Measurements from ENCODE around the gene PECR.
"Not testable (repeated sequence)": the region's sequence is repeated elsewhere in the genome, so short reads cannot be mapped to it uniquely, and the experiment has no call there.

The PECR gene

DNA sequence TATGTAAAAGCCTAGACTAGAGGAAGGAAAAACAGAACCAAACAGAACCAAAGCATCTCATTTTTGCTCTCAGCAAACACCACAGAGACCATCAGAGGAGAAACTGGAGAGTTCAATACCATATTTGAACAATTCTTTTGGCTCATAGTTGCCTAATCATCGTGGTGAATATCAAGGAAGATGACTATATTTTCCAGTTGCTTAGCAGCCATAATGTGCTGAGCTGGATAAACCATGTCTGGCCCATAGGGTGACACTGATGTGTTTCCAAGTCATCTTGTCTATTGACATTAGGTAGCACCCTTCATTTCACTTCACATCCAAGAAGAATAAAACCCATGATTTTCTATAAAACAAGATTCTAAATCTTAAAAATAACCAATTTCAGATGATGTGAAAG is 21.6 kb upstream of the PECR start:
- no peak for DNase-seq

DNA sequence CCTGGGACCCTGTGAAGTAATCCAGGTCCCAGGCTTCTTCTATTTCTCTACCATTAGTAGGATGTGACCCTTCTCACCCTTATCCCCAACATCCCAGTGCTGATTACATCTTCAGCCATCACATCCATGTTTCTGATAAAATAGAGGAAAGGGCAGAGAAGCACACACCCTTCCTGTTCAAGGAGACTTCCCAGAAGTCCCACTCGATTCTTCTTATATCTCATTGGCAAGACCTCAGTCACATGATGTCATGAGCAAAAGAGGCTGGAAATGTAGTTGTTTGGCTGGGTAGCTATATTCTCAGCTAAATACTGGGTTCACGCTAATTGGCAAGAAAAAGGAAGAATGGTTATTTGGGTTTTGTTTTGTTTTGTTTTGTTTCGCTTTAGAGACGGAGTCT is 19.5 kb upstream of the PECR start:
- no peak for DNase-seq

DNA sequence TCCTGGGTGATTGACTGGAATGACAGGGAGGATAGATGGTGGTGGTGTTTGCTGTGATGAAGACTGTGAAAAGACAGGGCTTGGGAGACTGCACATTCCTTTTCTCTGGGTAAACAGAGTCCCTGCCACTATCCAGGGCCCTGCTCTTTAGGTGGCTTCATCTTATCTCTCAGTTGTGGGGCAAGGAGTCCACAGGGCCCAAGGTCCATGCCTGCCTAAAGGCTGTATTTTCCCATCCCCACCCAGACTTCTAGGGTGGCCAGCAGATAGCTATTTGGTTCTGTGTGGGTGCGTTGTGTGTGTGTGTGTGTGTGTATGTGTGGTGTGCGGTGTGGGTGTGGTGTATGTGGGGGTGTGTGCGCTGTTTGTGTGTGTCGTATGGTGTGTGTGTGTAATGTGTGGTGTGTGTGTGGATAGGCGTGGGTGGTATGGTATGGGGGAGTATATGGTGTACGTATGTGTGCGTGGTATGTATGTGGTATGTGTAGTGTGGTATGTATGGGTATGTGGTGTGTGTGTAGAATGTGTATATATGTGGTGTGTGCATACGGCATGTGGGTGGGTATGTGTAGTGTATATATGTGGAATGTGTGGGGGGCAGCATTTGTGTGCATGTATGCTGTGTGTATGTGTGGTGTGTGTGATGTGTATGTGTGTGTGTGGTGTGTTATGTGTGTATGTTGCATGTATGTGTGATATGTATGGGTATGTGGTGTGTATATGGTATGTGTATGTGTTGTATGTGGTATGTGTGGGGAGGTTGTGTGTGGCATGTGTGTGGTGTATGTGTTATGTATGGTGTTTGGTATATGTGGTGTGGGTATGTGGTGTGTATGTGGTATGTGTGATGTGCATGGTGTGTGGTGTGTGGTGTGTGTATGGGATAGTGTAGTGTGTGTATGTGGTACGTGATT is 17.1 kb upstream of the PECR start:
- no peak for DNase-seq

DNA sequence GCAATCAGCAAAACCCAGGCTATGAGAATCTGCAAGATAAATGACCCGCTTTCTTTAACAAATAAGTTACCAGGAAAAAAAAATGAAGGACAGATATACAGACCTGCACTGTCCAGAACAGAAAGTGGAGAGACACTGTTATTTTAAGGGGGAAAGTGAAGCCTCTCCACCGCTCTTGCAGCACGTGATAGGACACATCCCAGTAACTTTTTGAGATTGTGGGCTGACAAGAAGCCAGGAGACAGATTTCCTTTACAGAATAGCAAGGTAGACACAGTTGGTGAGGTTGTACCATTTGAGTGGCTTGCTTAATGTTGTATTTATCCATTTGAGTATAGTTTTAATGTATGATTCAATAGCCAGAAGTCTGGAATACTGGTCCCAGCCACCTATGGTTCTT is 13.1 kb upstream of the PECR start:
- DNase-seq = no peak

DNA sequence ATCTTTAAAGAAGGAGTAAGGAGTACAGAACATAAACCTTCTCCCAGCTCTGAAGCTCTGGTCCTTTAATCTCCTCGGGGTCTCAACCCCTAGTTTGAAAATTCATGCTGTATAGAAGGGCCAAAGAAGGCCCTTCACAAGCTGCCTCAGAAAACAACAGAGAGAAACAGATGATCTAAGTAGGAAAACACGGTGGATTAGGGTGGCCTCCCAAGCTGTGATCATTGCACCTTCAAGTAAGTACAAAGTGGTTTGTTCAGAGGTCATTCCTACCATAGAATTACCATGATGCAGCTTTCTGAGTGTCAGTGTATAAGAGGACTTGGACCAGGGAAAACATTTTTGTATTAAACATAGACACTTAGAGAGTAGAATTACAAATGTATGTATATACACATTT is 11.0 kb upstream of the PECR start:
- no peak for DNase-seq

DNA sequence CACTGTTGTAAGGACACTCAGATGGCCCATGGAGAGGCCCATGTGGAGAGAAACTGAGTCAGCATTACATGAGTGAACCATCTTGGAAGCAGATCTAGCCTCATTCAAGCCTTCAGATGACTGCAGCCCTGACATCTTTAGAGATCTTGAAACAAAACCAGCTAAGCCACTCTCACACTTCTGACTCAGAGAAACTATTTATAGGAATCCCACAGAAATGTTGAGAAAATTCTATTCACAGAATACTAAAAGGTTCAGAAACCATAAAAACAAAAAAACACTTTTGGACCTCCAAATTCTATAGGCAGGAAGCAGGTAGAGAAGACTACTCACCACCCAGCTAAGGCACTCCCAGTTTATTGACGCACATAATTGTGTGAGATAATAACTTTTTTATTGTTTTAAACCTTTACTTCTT is 8.8 kb upstream of the PECR start:
- DNase-seq = peak; percentile 40

DNA sequence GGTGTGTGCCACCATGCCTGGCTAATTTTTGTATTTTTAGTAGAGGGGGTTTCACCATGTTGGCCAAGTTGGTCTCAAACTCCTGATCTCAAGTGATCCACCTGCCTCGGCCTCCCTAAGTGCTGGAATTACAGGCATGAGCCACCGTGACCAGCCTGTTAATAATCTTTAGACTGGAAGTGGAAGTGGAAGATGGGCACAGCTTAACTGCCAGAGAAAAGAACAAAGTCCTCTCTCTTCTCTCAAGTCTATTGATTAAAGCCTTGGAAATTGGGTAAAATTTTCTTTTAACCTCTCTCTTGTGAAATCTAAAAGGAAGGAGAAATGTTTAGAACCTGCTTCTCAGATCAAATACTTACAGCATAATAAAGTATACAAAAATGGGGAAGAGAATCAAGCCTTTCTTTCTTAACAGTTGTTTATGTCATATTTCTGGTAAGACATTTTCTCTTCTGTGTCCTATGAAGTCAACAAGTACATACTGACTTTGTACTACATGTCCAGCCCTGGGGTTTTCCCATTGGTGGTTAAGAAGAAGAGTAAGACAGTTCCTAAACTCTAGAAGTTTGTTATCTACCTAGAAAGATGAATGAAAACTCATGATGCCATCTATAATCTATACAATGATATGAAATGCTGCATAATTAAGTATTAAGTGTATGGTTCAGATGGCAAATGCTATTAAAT is 4.7 kb upstream of the PECR start:
- no peak for DNase-seq

DNA sequence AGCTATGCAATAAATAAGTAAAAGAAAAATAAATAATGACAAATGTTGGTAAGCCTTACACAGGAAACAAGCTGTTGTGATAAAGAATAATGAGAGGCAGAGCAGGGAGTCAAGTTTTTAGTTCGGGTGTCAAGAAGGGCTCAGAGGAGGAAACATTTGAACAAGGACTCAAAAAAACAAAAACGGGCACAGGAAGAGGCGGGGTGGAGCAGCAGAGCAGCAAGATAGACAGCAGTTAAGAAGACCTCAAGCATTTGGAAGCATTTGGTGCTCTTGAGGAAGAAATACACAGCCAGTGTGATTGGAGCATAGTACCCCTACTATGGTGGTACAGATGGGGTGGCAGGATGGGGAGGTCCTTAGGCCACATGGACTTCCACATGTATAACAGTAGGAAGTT is 2.9 kb upstream of the PECR start:
- DNase-seq = no peak

DNA sequence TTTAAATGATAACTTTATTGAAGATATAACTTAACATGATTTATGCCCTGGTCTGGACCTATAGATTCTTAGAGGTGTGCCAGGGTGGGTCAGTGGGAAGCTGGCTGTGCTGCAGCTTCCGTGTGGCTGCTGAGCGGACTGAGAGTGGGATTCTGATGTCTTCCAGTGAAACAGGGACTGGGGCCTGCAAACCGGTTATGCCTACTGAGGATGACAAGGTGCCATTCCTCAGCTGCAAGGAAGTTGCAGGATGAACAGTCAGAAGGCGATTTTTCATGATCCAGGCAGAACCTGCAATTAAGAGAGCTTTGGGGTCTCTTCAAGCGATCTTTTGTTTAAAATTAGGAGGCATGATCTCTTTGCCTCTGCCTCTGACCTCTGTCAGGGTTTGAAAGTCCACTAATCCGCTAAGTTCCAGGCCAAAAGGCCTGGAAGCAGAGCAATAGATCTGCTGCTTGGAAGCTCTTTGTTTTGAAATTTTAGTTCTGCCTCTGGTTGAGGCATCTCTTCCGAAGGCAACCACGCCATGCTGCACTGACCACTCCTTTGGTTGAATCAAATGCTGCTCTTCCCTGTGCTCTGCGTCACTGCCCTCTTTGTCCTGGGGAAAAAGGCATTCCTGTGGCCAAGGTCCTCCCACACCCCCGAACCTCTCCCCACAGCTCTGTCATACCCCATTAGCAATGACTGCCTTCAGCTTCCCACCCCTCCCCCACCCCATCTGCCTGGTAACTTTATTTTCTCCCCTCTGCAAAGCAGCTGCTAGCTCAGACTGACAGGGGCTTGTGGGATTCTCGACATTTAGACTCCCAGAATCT is 2.1 kb upstream of the PECR start:
- peak; percentile 68 for DNase-seq

DNA sequence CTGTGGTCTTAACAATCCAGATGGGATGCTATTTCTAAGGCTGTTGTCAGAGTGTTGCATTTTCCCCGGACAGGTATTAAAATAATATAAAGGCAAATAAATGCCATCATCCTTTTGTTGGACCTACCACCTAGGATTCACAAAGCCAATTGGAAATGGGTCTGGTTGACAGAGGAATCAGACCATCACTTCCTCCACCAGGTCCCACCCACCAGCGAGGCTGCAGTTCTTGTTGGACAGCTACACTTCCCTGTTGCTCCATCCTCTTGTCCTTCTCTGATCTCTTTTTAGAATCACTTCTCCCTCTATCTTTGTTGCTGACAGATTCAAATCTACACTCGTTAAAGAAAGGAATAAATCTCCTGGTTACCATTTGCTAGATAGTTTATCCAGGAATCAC is 1.2 kb upstream of the PECR start:
- no peak for DNase-seq

DNA sequence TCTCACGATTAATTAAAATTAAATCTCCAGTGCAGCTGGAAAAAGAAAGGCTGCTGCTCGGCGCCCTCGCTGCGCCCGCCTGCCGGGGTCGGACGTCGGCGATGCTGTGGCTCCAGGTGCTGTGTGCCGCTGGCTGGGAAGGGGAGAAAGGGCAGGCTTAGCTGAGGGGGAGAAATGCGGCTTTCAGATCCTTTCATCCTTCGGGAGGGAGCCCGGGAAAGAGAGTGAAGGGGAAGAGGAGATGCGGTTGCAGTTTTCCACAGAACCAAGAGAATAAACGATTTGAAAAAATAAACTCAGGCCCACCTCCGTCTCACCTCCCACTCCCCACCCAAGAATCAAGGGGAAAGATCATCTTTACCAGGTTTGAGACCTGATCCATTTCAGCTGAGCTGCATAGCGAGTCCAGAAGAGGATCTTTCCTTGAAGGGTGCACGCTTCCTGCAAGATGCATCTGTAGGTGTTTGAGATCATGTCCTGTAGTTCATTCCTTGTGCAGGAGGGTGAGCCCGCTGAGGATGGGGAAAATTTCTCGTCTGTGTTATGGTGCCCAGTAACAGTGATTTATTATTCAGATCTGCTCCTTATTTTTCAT is 605 bp upstream of the PECR start:
- no peak for DNase-seq

DNA sequence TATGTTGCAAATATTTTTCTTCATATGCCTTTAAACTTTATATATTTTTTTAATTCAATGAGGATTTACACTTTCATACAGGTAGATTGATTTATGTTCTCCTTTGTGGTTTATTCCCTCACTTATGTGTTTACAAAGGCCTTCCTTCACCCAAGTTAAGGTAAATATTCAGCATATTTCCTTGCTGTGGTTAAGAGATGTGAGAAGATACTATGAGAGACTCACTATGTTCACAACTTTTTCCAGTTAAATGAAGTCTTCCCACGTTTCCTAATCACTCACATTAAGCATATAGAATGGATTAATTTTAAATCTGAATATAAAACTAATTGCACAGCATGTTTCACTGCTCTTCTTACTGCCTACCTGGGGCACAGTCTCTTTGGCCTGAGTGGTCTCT is 597 bp downstream of the PECR start:
- DNase-seq = no peak

DNA sequence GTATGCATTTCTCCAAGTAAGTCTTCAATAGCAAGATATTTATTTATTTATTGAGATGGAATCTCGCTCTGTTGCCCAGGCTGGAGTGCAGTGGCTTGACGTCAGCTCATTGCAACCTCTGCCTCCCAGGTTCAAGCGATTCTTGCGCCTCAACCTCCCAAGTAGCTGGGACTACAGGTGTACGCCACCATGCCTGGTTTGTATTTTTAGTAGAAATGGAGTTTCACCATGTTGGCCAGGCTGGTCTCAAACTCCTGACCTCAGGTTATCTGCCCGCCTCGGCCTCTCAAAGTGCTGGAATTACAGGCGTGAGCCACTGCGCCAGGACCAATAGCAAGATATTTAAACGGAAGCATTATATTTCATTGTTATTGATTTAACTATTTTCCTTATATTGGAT is 1.6 kb downstream of the PECR start:
- DNase-seq = not testable (repeated sequence)

DNA sequence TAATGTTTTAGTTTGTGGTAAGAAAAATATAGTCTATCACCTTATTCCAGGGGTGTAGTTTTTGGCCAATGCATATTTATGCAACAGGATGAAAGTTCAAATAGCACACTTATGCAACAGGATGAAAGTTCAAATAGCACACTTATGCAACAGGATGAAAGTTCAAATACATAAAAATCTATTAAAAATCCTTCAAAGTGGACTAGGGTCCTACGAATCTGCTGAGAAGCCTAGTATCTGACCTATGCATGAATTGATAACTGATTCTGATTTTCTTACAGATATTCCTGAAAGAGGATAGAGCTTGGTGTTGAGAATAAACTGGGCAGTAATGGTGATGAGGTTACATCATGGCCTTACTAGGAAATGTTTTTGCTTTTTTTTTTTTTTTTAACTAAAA is 2.8 kb downstream of the PECR start:
- DNase-seq = no peak

DNA sequence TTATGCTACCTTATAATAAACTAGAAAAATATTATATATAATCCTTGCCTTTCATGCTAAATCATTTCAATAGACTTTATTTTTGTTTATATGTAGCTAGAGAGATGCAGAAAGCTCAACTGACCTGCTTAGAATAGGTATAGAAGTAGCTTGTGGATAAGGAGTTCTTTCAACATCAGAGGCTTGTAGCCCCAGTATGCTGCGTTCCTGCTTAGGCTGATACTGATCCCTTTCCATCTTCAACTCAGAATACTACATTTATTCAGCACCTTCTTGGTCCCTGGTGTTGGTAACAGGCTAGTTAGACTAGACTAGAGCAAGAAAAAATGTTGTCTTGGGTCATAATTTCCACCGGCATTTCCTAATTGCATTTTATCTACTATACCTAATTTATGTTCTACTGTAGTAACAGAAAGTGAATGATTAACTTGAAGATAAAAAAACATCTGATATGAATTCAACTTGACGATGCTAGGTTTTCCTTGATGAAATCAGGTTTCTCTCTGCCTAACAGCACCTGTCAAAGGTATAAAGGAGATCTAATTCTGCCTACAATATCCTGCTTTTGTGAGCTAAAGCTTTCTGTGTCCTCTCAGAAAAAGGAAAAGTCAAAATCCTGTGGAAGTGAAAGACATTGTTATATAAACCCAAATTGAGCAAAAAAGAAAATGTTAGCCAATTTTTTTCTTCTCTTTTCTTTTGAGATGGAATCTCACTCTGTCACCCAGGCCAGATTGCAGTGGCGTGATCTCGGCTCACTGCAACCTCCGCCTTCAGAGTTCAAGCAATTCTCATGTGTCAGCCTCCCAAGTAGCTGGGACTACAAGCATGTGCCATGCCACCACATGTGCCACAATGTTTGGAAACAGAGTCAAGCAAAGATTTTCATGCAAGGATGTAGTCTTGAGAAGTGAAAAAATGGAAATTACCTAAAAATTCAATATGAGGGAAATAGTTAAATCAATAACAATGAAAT is 5.8 kb downstream of the PECR start:
- DNase-seq = no peak

DNA sequence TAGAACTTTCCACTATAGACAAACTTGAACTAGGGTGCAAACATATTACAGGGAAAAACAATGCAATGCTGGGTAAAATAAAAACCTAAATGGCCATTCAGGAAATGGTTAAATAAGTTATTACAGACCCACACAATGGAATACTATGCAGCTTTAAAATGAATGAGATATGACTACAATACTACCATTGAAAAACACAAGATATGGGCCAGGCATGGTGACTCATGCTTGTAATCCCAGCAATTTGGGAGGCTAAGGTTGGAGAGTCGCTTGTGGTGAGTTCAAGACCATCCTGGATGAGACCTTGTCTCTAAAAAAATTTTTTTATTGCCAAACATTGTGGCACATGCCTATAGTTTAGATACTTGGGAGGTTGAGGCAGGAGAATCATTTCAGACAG is 6.8 kb downstream of the PECR start:
- DNase-seq = no peak

DNA sequence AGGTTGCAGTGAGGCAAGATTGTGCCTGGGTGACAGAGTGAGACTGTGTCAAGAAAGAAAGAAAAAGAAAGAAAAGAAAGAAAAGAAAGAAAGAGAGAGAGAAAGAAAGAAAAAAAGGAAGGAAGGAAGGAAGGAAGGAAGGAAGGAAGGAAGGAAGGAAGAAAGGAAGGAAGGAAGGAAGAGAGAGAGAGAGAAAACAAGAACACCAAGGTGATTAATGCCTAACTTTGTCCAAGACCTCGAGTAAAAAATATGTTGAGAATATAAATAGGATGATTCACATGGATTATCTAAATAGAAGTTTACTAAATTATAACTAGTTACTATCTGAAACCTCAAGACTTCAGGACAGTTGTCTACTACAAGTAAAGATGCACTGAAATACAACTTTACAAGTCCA is 7.2 kb downstream of the PECR start:
- DNase-seq = no peak

DNA sequence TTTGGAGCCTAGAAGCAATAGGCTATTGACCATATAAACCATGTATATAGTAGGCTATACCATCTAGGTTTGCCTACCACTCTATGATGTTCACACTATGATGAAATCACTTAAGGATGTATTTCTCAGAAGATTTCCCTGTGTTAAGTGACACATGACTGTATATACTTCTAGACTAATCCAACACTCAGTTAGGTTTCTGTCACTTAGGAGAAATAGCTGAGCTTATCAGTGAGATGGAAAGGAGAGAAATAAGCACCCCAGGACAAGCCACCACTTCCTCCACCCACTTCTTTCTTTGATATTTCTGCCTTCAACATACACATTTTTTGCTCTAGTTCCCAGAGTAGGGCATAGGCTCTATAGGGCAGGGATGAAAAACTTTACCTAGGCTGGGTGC is 7.8 kb downstream of the PECR start:
- DNase-seq = no peak

DNA sequence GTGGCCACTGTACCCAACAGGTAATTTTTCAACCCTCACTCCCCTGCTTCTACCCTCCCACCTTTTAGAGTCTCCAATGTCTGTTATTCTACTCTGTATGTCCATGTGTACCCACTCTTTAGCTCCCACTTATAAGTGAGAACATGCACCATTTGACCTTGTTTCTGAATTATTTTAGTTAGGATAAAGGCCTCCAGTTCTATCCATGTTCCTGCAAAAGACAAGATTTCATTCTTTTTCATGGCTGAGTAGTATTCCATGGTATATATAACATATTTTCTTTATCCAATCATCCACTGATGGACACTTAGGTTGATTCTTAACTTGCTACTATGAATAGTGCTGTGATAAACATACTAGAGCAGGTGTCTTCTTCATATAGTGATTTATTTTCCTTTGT is 9.1 kb downstream of the PECR start:
- DNase-seq = no peak

DNA sequence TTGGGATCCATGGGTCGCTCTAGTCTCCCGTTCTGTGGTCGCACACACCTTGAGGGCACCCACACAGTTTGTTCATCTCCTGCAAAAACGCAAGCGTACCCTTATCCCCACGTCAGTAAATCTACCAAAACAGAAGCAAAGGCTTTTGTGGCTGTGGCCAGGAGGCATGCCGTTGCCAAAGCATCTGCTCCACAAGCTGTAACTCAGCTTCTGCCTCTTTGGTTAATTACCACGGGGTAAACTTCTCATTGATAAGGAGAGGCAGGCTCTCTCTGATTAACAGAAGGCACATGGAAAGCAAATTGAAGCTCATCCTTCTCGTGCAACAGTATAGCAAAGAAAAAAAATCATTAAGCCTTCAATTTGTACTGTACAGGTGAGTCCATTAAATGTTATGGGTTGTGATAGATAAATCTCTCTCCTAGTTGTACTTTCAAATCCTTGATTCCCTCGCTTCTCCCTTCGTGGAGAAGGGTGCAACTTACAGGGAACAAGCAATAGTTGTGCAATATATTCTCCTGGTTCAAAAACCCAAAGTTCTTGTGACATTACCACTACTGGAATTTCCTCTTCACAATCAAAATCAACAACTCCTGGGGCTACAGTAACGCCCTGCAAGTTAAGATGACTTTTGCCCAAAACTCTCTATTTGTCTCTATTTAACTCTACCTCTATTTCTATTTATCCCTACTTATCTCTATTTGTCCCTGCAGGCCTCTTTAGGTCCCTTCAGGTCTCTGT is 10.3 kb downstream of the PECR start:
- DNase-seq = no peak

DNA sequence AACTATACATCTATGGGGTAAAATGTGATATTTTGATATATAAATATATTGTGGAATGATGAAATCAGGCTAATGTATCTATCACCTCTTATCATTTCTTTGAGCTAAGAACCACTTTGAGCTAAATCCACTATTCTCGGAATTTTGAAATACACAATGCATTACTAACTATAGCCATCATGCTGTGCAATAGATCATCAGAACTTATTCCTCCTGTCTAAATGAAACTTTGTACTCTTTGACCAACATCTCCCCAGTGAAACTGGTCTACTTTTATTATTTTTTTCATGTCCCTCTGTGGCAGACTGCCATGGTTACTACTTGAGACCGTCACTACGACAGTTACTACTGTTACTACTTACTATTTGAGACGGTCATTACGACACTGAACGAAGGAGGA is 11.4 kb downstream of the PECR start:
- no peak for DNase-seq
